ENCODE results near the gene SEZ6L.

DNA sequence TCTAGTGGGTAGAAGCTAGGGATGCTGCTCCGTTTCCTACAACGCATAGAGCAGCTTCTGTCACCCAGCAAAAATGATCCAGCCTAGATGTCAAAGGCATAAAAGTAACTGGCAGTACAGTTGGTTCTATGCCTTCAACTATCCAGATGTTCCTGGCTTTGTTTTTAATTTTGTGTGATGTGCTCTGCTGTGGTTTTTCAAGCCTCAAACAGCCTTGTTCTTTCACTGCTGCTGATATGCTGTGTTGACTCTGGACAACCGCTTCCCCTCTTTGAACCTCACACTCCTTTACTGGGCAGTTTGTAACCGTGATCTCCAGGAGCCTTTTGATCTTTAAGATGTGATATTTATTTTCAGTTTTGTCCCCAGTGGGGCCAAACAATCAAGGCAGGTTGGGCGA is 116.4 kb downstream of the SEZ6L start:
- TF ChIP-seq, protein P1, sequence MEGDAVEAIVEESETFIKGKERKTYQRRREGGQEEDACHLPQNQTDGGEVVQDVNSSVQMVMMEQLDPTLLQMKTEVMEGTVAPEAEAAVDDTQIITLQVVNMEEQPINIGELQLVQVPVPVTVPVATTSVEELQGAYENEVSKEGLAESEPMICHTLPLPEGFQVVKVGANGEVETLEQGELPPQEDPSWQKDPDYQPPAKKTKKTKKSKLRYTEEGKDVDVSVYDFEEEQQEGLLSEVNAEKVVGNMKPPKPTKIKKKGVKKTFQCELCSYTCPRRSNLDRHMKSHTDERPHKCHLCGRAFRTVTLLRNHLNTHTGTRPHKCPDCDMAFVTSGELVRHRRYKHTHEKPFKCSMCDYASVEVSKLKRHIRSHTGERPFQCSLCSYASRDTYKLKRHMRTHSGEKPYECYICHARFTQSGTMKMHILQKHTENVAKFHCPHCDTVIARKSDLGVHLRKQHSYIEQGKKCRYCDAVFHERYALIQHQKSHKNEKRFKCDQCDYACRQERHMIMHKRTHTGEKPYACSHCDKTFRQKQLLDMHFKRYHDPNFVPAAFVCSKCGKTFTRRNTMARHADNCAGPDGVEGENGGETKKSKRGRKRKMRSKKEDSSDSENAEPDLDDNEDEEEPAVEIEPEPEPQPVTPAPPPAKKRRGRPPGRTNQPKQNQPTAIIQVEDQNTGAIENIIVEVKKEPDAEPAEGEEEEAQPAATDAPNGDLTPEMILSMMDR (IDR thresholded peaks at IDR 0.05): no peak
- TF ChIP-seq POLR2A (IDR thresholded peaks at IDR 0.05): no peak
